K562 (cell line): ENCODE data around the gene TBX1. TPM values are rescaled to one million over a fixed set of nuclear protein-coding genes. Genes with fewer than 3 reads are reported as not detected.
A peak's percentile ranks its signal among the peaks of the same experiment; 100 is the strongest.

Source experiments
- CHCHD3 ChIP-seq: fragments of 250-450 bp; sonication (Bioruptor Pico); IDR thresholded peaks from 2 replicates; pipeline ENCODE4 v2.1.2; 2022; ENCODE audit warnings: mild to moderate bottlenecking
- MAFG ChIP-seq: fragments of 450-650 bp; conservative IDR thresholded peaks from 2 replicates; pipeline ENCODE4 v1.6.1; 2016; ENCODE audit warnings: missing genetic modification characterization, missing compliant biosample characterization
- POLR2A ChIP-seq: fragments of 450-650 bp; conservative IDR thresholded peaks from 2 replicates; pipeline ENCODE4 v1.6.1; 2016
- SMC3 ChIP-seq: conservative IDR thresholded peaks from 2 replicates; pipeline ENCODE4 v1.6.1; 2011; ENCODE audit warnings: low read depth, low read length, improper control_type of control experiment; ENCODE audit not compliant: insufficient read depth
- ZBTB11 ChIP-seq, 3 experiments: fragments of 200-800 bp in 1 of 3; fragments of 250-450 bp in 1 of 3; fragments of 450-650 bp in 1 of 3; sonication (Bioruptor Pico) in 1 of 3; sonication (Bioruptor generic) in 1 of 3; formaldehyde crosslinking in 1 of 3; IDR thresholded peaks; 2 replicates each; pipeline versions ENCODE4 v1.6.1 to v1.8.0; 2016 to 2022; ENCODE audit warnings: mild to moderate bottlenecking in 2 of 3, missing genetic modification characterization in 2 of 3, missing compliant biosample characterization in 1 of 3, moderate library complexity in 1 of 3
- ZBTB17 ChIP-seq: fragments of 450-650 bp; formaldehyde crosslinking; IDR thresholded peaks from 2 replicates; pipeline ENCODE4 v1.4.0; 2020; ENCODE audit warnings: mild to moderate bottlenecking
- ZBTB7A ChIP-seq: IDR thresholded peaks from 2 replicates; pipeline ENCODE4 v1.6.1; 2011; ENCODE audit warnings: low read depth, mild to moderate bottlenecking, low read length, moderate library complexity, borderline replicate concordance; ENCODE audit not compliant: control insufficient read depth
- ZNF407 ChIP-seq: fragments of 450-650 bp; IDR thresholded peaks from 2 replicates; pipeline ENCODE4 v1.6.1; 2016; ENCODE audit warnings: low read depth
- ZNF445 ChIP-seq: fragments of 250-450 bp; sonication (Bioruptor Pico); IDR thresholded peaks from 2 replicates; pipeline ENCODE4 v1.4.0; 2020; ENCODE audit warnings: low read depth, mild to moderate bottlenecking, moderate library complexity
- ZNF830 ChIP-seq: fragments of 250-450 bp; sonication (Bioruptor Pico); IDR thresholded peaks from 2 replicates; pipeline ENCODE4 v1.5.0; 2021; ENCODE audit warnings: mild to moderate bottlenecking
- ZSCAN29 ChIP-seq: fragments of 450-650 bp; IDR thresholded peaks from 2 replicates; pipeline ENCODE4 v1.6.1; 2017
- polyA plus RNA-seq, 8 experiments: library from polyadenylated mRNA; depleted of rRNA in 4 of 8; stranded (reverse) in 5 of 8; unstranded in 3 of 8; fragments of >200 nt; fragmentation: Nextera tagmentation in 2 of 8; fragmentation: Illumina TruSeq in 1 of 8; extraction: Ambion mirVana in 2 of 8; extraction: Trizol in 1 of 8; gene quantifications; 2 replicates each; pipeline versions ENCODE4 v1.2.1 to v1.2.3, GENCODE V29; 2011 to 2014; ENCODE audit warnings: inconsistent platforms in 1 of 8, missing spikeins in 1 of 8
- total RNA-seq, 7 experiments: library from RNA; depleted of rRNA in 6 of 7; stranded (reverse); fragments of >200 nt in 6 of 7; fragmentation: Illumina TruSeq in 2 of 7; extraction: Trizol in 2 of 7; gene quantifications; 2 replicates each; pipeline versions ENCODE4 v1.2.1 to v1.2.3, GENCODE V29; 2011 to 2021; ENCODE audit warnings: low replicate concordance in 1 of 7
- TF ChIP-seq, protein P1 (sequence below): fragments of 250-450 bp; sonication (Bioruptor Pico); IDR thresholded peaks from 2 replicates; pipeline ENCODE4 v1.8.0; 2022; ENCODE audit warnings: inconsistent platforms, mild to moderate bottlenecking, moderate library complexity, borderline replicate concordance

The TBX1 gene
- total and polyA plus RNA-seq, 9 of the 15 experiments (the other 6 are each of a cell fraction or from before 2014, with no cell fraction given): 0.07 to 35.0 (median 3.9) TPM

- TF ChIP-seq ZBTB17 (peak; percentile 94), CHCHD3 (CRISPR knock-in tag) (no peak), ZNF407 (no peak), POLR2A (no peak), ZBTB11 (CRISPR knock-in tag; IDR thresholded peaks at IDR 0.05) (no peak; a peak in 1 of 6 replicates), ZNF830 (CRISPR knock-in tag) (no peak), ZBTB7A (peak; percentile 64; the same call in 1 of the 2 replicates), SMC3 (peak; percentile 33; the same call in 1 of the 2 replicates), MAFG (tag) (no peak; the same call in 1 of the 2 replicates), ZSCAN29 (peak; percentile 43; the same call in 1 of the 2 replicates), ZNF445 (no peak)
- TF ChIP-seq, protein P1, sequence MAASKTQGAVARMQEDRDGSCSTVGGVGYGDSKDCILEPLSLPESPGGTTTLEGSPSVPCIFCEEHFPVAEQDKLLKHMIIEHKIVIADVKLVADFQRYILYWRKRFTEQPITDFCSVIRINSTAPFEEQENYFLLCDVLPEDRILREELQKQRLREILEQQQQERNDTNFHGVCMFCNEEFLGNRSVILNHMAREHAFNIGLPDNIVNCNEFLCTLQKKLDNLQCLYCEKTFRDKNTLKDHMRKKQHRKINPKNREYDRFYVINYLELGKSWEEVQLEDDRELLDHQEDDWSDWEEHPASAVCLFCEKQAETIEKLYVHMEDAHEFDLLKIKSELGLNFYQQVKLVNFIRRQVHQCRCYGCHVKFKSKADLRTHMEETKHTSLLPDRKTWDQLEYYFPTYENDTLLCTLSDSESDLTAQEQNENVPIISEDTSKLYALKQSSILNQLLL (CRISPR knock-in tag): no peak
Measured at GRCh38 chr22:19806213-19807160, 45.9 kb downstream of the TBX1 start (continued).
